Measurements from ENCODE around the gene CDCP1.

- no peak for TF ChIP-seq CTCF (IDR thresholded peaks at IDR 0.05; ENCODE audit: low read length)
- no peak for TF ChIP-seq EZH2 (optimal IDR thresholded peaks at IDR 0.05; ENCODE audit: low read depth, low read length)
These were observed 28.1 kb upstream of the CDCP1 start for GRCh38 chr3:45174234-45174633.

Measured in MM.1S (cell line).